AG09309 (cell line): Measurements from ENCODE around the gene RASSF8.
"Not testable (repeated sequence)": the region's sequence is repeated elsewhere in the genome, so short reads cannot be mapped to it uniquely, and the experiment has no call there.

Experiments used
- DNase-seq: peaks from one replicate; pipeline ENCODE4 v3.0.0-alpha.2; 2010; ENCODE audit warnings: low read depth
- H3K4me3 ChIP-seq: 2 replicates; pipeline ENCODE4 v1.5.1; 2011; ENCODE audit warnings: mild to moderate bottlenecking, low read depth, low read length, moderate library complexity; ENCODE audit not compliant: control insufficient read depth
- CTCF ChIP-seq: IDR thresholded peaks from 2 replicates; pipeline ENCODE4 v1.5.1; 2011; ENCODE audit warnings: mild to moderate bottlenecking, low read depth, low read length, inconsistent platforms; ENCODE audit not compliant: insufficient read depth, control insufficient read depth; ENCODE audit errors: missing control alignments

Gene RASSF8

GRCh38 chr12:26056335-26056734 is 97.9 kb downstream of the RASSF8 start:
- H3K4me3 ChIP-seq = no peak overlapping the region
- TF ChIP-seq CTCF = no peak
- no peak for DNase-seq

GRCh38 chr12:26057271-26057670 is 98.8 kb downstream of the RASSF8 start:
- DNase-seq, H3K4me3 ChIP-seq: not testable (repeated sequence)

- DNase-seq = no peak
- TF ChIP-seq CTCF = no peak
- no peak overlapping the region for H3K4me3 ChIP-seq
Measured at GRCh38 chr12:26058308-26058707, 99.8 kb downstream of the RASSF8 start.

- H3K4me3 ChIP-seq = no peak overlapping the region
- TF ChIP-seq CTCF = no peak
- no peak for DNase-seq
Measured at GRCh38 chr12:26058818-26059217, 100.3 kb downstream of the RASSF8 start.

- no peak overlapping the region for H3K4me3 ChIP-seq
- no peak for TF ChIP-seq CTCF
- no peak for DNase-seq
Measured at GRCh38 chr12:26062006-26062405, 103.5 kb downstream of the RASSF8 start.

- DNase-seq = peak; percentile 24
- TF ChIP-seq CTCF = no peak
- H3K4me3 ChIP-seq = no peak overlapping the region
Measured at GRCh38 chr12:26062566-26062965, 104.1 kb downstream of the RASSF8 start.

GRCh38 chr12:26065451-26065850 is 107.0 kb downstream of the RASSF8 start:
- H3K4me3 ChIP-seq = no peak overlapping the region
- DNase-seq = no peak
- TF ChIP-seq CTCF = no peak
